Measurements from ENCODE around the gene CCL15. TPM values are rescaled to one million over a fixed set of nuclear protein-coding genes. Genes with fewer than 3 reads are reported as not detected.

The CCL15 gene
- total and polyA plus RNA-seq, 2 of the 13 experiments (the other 11 are each of a cell fraction or from before 2014, with no cell fraction given): 29.2 to 45.9 TPM

DNA sequence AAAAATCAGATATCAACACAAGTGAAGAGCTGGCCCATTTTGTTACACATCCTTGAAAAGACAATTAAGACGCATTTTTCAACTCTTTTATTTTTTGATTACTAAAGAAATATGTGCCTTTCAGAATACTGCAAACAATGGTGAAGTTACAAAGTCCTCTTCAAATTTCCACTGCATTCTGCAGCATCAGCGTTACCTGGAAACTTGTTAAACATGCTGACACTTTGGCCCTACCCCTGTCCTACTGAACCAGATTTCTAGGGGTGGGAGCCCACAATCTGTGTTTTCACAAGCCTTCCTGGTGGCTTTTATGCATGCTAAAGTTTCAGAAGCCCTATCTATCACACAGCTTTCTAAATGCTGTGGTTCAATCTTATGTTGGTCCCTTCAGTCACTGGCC is 10.3 kb downstream of the CCL15 start (continued):
- TF ChIP-seq HNF1A (IDR thresholded peaks at IDR 0.05; ENCODE audit: low read depth) (no peak), HNF1A (CRISPR knock-in tag; IDR thresholded peaks at IDR 0.05; ENCODE audit: borderline replicate concordance) (no peak), HNRNPLL (IDR thresholded peaks at IDR 0.05; ENCODE audit: low read depth, low read length, poor library complexity, severe bottlenecking) (no peak), EP300 (IDR thresholded peaks at IDR 0.05; ENCODE audit: low read depth in 2 of 2, low read length in 2 of 2) (peak in 1 of 2 experiments; percentile 33; a peak in 2 of 4 replicates), EP300 (CRISPR knock-in tag; IDR thresholded peaks at IDR 0.05; ENCODE audit: borderline replicate concordance) (no peak), SOX6 (IDR thresholded peaks at IDR 0.05) (no peak), SOX6 (CRISPR knock-in tag; IDR thresholded peaks at IDR 0.05) (peak; percentile 53), ZNF224 (CRISPR knock-in tag; IDR thresholded peaks at IDR 0.05) (no peak), MAFF (IDR thresholded peaks at IDR 0.05; ENCODE audit: low read depth, low read length) (peak; percentile 96), ZBED4 (CRISPR knock-in tag; IDR thresholded peaks at IDR 0.05; ENCODE audit: borderline replicate concordance) (no peak), ZNF713 (CRISPR knock-in tag; IDR thresholded peaks at IDR 0.05) (no peak), HINFP (CRISPR knock-in tag; IDR thresholded peaks at IDR 0.05; ENCODE audit: low read depth) (no peak), ADNP (CRISPR knock-in tag; IDR thresholded peaks at IDR 0.05) (no peak), PRMT3 (CRISPR knock-in tag; IDR thresholded peaks at IDR 0.05; ENCODE audit: borderline replicate concordance, low read depth) (no peak), ZNF160 (CRISPR knock-in tag; IDR thresholded peaks at IDR 0.05) (no peak), ZNF839 (CRISPR knock-in tag; IDR thresholded peaks at IDR 0.05; ENCODE audit: borderline replicate concordance) (no peak)
- TF ChIP-seq, protein P1, sequence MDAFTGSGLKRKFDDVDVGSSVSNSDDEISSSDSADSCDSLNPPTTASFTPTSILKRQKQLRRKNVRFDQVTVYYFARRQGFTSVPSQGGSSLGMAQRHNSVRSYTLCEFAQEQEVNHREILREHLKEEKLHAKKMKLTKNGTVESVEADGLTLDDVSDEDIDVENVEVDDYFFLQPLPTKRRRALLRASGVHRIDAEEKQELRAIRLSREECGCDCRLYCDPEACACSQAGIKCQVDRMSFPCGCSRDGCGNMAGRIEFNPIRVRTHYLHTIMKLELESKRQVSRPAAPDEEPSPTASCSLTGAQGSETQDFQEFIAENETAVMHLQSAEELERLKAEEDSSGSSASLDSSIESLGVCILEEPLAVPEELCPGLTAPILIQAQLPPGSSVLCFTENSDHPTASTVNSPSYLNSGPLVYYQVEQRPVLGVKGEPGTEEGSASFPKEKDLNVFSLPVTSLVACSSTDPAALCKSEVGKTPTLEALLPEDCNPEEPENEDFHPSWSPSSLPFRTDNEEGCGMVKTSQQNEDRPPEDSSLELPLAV (CRISPR knock-in tag; conservative IDR thresholded peaks at IDR 0.05; ENCODE audit: low read depth): no peak
- TF ChIP-seq, protein P2, sequence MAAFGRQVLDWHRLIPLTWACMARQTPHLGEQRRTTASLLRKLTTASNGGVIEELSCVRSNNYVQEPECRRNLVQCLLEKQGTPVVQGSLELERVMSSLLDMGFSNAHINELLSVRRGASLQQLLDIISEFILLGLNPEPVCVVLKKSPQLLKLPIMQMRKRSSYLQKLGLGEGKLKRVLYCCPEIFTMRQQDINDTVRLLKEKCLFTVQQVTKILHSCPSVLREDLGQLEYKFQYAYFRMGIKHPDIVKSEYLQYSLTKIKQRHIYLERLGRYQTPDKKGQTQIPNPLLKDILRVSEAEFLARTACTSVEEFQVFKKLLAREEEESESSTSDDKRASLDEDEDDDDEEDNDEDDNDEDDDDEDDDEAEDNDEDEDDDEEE (CRISPR knock-in tag; IDR thresholded peaks at IDR 0.05): no peak
